GM23338 (cell line): ENCODE measurements around the gene IGF2. TPM values are rescaled to one million over a fixed set of nuclear protein-coding genes. Genes with fewer than 3 reads are reported as not detected.

Experiments
- ATAC-seq: fragments of 200-7000 bp; cut with Tn5 transposase; 3 replicates; pipeline ENCODE4 v1.9.1; 2020
- DNase-seq: peaks from one replicate; pipeline ENCODE4 v3.0.0-alpha.2; 2015; ENCODE audit warnings: low spot score
- H2AFZ ChIP-seq: fragments of 200-600 bp; sonication (generic); 2 replicates; pipeline ENCODE4 v1.8.0; 2016; ENCODE audit warnings: antibody characterized with exemption, mild to moderate bottlenecking, moderate library complexity
- H3F3A ChIP-seq: fragments of 200-600 bp; sonication (generic); replicated peaks from 2 replicates; pipeline ENCODE4 v1.8.0; 2017; ENCODE audit warnings: antibody characterized with exemption, mixed run types, low read depth
- H3K27ac ChIP-seq: fragments of 200-600 bp; sonication (generic); 2 replicates; pipeline ENCODE4 v1.6.1; 2016; ENCODE audit warnings: low read depth
- H3K27me3 ChIP-seq: fragments of 200-600 bp; sonication (generic); 2 replicates; pipeline ENCODE4 v1.8.0; 2016; ENCODE audit warnings: mild to moderate bottlenecking, mixed run types, moderate library complexity; ENCODE audit not compliant: insufficient read depth
- H3K36me3 ChIP-seq: fragments of 200-600 bp; sonication (generic); 2 replicates; pipeline ENCODE4 v1.8.0; 2016; ENCODE audit warnings: mild to moderate bottlenecking; ENCODE audit not compliant: insufficient read depth
- H3K4me1 ChIP-seq: fragments of 200-600 bp; sonication (generic); 2 replicates; pipeline ENCODE4 v1.8.0; 2016; ENCODE audit warnings: mild to moderate bottlenecking, moderate library complexity; ENCODE audit not compliant: insufficient read depth
- H3K4me2 ChIP-seq: fragments of 200-600 bp; sonication (generic); 2 replicates; pipeline ENCODE4 v1.7.1; 2017; ENCODE audit warnings: mixed run types
- H3K4me3 ChIP-seq: fragments of 200-600 bp; sonication (generic); 2 replicates; pipeline ENCODE4 v1.6.1; 2016; ENCODE audit warnings: mixed run types
- H3K79me2 ChIP-seq: fragments of 200-600 bp; sonication (generic); replicated peaks from 2 replicates; pipeline ENCODE4 v1.8.0; 2017; ENCODE audit warnings: mild to moderate bottlenecking; ENCODE audit not compliant: insufficient read depth
- H3K9me2 ChIP-seq: fragments of 200-600 bp; sonication (generic); 2 replicates; pipeline ENCODE4 v1.8.0; 2017; ENCODE audit not compliant: insufficient read depth
- H4K20me1 ChIP-seq: fragments of 200-600 bp; sonication (generic); replicated peaks from 2 replicates; pipeline ENCODE4 v1.8.0; 2017; ENCODE audit warnings: mild to moderate bottlenecking; ENCODE audit not compliant: insufficient read depth
- H3K27ac Mint-ChIP-seq: 2 replicates; pipeline ENCODE4 v1.8.0; 2020; ENCODE audit warnings: inconsistent platforms, mild to moderate bottlenecking, moderate library complexity, mixed read lengths
- H3K27me3 Mint-ChIP-seq: 3 replicates; pipeline ENCODE4 v1.8.0; 2022; ENCODE audit warnings: low read depth, mild to moderate bottlenecking, moderate library complexity, mixed read lengths, inconsistent platforms; ENCODE audit not compliant: insufficient read depth, poor library complexity
- H3K36me3 Mint-ChIP-seq: 3 replicates; pipeline ENCODE4 v1.8.0; 2021; ENCODE audit warnings: low read depth, mild to moderate bottlenecking, inconsistent platforms, moderate library complexity, mixed read lengths
- H3K4me1 Mint-ChIP-seq: 3 replicates; pipeline ENCODE4 v1.8.0; 2020; ENCODE audit warnings: mild to moderate bottlenecking, inconsistent platforms, mixed read lengths
- H3K4me3 Mint-ChIP-seq: 3 replicates; pipeline ENCODE4 v1.8.0; 2021; ENCODE audit warnings: moderate library complexity, mild to moderate bottlenecking, inconsistent platforms, mixed read lengths
- H3K9me3 Mint-ChIP-seq: 3 replicates; pipeline ENCODE4 v1.8.0; 2020; ENCODE audit warnings: moderate library complexity, mild to moderate bottlenecking, inconsistent platforms, mixed read lengths
- CTCF ChIP-seq, 2 experiments: fragments of 200-600 bp in 1 of 2; sonication (generic) in 1 of 2; conservative IDR thresholded peaks; 2 replicates each; pipeline versions ENCODE4 v1.5.1 to v1.6.1; 2016 to 2017; ENCODE audit warnings: antibody characterized with exemption in 2 of 2, low read depth in 2 of 2, mild to moderate bottlenecking in 2 of 2, moderate library complexity in 1 of 2
- NANOG ChIP-seq: IDR thresholded peaks from 2 replicates; pipeline ENCODE4 v1.6.1; 2016; ENCODE audit warnings: antibody characterized with exemption, borderline replicate concordance
- STAT1 ChIP-seq: IDR thresholded peaks from one replicate; pipeline ENCODE4 v1.6.1; 2016; ENCODE audit warnings: antibody characterized with exemption; ENCODE audit not compliant: unreplicated experiment
- ZNF114 ChIP-seq: fragments of 250-450 bp; sonication (Bioruptor Pico); IDR thresholded peaks from 2 replicates; pipeline ENCODE4 v1.5.0; 2020; ENCODE audit warnings: mild to moderate bottlenecking, moderate library complexity
- ZNF331 ChIP-seq: fragments of 250-450 bp; sonication (Bioruptor Pico); IDR thresholded peaks from 2 replicates; pipeline ENCODE4 v1.5.0; 2020; ENCODE audit warnings: low read depth, mild to moderate bottlenecking, moderate library complexity
- polyA plus RNA-seq: library from polyadenylated mRNA; unstranded; fragments of >200 nt; fragmentation: Nextera tagmentation; extraction: Ambion mirVana; gene quantifications from 2 replicates; pipeline ENCODE4 v1.2.1, GENCODE V29; 2016
- total RNA-seq: library from RNA; depleted of rRNA; stranded (reverse); fragments of >200 nt; shearing (Covaris generic); gene quantifications from 2 replicates; pipeline ENCODE4 v1.2.3, GENCODE V29; 2014
- TF ChIP-seq, protein P1 (sequence below): IDR thresholded peaks from one replicate; pipeline ENCODE4 v1.6.1; 2018; ENCODE audit warnings: antibody characterized with exemption; ENCODE audit not compliant: unreplicated experiment

IGF2 gene
- total and polyA plus RNA-seq, 2 experiments from 2014 or later, result 1.4 to 4.0 TPM

DNA sequence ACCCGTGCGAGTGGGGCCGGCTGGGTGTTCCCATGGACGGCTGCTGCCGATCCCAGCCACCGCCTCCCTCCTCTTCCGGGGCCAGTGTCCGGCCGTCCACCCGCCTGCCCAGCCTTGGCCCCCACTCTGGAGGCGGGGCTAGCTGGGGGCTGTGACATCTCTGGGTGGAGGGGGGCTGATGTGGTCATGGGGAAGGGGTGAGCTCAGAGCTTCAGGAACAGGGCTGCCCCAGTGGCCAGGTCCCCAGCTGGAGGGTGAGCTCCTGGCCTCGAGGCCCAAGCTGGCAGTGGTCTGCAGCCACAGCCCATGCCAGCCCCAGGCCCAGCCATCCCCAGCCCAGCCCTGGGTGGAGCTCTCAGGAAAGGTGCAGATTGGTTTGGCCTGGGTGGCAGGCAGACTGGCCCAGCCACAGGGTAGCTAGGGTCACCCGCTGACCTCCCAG, 19.1 kb upstream of the IGF2 start:
- no peak for ATAC-seq
- Histone ChIP-seq H3K36me3 (no peaks in the 10 kb centered on the region), H3K27ac (no peak overlapping the region), H2AFZ (no peak overlapping the region), H4K20me1 (no peaks in the 10 kb centered on the region), H3F3A (no peaks in the 10 kb centered on the region), H3K27me3 (no peaks in the 10 kb centered on the region), H3K79me2 (no peaks in the 10 kb centered on the region), H3K4me3 (no peak overlapping the region), H3K4me1 (no peaks in the 10 kb centered on the region), H3K4me2 (no peak overlapping the region), H3K9me2 (no peaks in the 10 kb centered on the region)
- H3K4me3 Mint-ChIP-seq, result no peak overlapping the region
- no peaks in the 10 kb centered on the region for H3K4me1 Mint-ChIP-seq
- H3K9me3 Mint-ChIP-seq, result no peaks in the 10 kb centered on the region
- H3K36me3 Mint-ChIP-seq, result no peaks in the 10 kb centered on the region
- H3K27me3 Mint-ChIP-seq, result peaks cover 4% of the 10 kb centered on the region
- DNase-seq, result no peak
- no peak for TF ChIP-seq ZNF114
- TF ChIP-seq NANOG, result no peak
- TF ChIP-seq ZNF331, result no peak
- H3K27ac Mint-ChIP-seq, result no peak overlapping the region

DNA sequence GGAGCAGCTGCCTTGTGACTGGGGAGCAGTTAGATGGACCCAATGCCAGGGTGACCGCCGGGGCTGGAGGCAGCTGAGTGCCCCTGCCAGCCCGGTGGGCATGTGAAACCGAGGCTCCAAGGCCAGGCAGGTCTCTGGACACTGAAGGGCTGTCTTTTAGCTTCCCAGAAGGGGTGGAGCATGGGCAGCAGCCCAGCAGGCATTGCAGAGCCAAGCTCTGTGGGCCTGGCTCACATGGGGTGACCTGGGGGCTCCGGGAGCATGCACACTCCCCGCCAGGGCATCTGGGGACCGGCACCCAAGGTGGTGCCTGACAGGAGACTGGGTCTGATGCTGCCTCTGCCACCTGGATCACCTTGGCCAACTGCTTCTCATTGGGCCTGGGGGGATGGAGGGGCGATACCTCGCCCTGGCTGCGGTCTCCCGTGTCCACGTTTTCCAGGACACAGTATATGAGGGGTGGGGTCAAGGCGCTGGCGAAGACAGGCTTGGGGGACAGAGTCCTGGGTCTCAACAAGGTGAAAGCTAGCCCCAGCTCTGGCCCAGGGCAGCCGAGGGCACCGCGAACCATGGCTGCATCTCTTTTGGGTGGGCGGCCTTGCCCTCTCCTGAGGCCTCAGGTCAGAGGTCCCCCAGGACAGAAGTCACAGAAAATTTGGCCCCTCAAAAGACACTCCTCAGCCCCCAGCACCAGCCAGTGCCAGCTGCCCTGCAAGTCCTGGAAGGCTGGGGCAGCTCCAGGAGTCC, 18.3 kb upstream of the IGF2 start:
- H3K36me3 ChIP-seq, result no peaks in the 10 kb centered on the region
- H3K36me3 Mint-ChIP-seq, result no peaks in the 10 kb centered on the region
- no peak for ATAC-seq
- no peaks in the 10 kb centered on the region for H3K9me3 Mint-ChIP-seq
- no peaks in the 10 kb centered on the region for H3F3A ChIP-seq
- peaks cover 3% of the 10 kb centered on the region for H3K27me3 Mint-ChIP-seq
- no peak for DNase-seq
- no peaks in the 10 kb centered on the region for H3K4me1 Mint-ChIP-seq
- no peak overlapping the region for H3K4me2 ChIP-seq
- no peak overlapping the region for H3K4me3 ChIP-seq
- no peak overlapping the region for H3K27ac ChIP-seq
- TF ChIP-seq CTCF (conservative IDR thresholded peaks at IDR 0.05; ENCODE audit: low read depth in 2 of 2) (no peak), ZNF114 (no peak), NANOG (no peak), STAT1 (no peak), ZNF331 (no peak)
- TF ChIP-seq, protein P1, sequence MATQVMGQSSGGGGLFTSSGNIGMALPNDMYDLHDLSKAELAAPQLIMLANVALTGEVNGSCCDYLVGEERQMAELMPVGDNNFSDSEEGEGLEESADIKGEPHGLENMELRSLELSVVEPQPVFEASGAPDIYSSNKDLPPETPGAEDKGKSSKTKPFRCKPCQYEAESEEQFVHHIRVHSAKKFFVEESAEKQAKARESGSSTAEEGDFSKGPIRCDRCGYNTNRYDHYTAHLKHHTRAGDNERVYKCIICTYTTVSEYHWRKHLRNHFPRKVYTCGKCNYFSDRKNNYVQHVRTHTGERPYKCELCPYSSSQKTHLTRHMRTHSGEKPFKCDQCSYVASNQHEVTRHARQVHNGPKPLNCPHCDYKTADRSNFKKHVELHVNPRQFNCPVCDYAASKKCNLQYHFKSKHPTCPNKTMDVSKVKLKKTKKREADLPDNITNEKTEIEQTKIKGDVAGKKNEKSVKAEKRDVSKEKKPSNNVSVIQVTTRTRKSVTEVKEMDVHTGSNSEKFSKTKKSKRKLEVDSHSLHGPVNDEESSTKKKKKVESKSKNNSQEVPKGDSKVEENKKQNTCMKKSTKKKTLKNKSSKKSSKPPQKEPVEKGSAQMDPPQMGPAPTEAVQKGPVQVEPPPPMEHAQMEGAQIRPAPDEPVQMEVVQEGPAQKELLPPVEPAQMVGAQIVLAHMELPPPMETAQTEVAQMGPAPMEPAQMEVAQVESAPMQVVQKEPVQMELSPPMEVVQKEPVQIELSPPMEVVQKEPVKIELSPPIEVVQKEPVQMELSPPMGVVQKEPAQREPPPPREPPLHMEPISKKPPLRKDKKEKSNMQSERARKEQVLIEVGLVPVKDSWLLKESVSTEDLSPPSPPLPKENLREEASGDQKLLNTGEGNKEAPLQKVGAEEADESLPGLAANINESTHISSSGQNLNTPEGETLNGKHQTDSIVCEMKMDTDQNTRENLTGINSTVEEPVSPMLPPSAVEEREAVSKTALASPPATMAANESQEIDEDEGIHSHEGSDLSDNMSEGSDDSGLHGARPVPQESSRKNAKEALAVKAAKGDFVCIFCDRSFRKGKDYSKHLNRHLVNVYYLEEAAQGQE, result no peak
- H3K27me3 ChIP-seq, result no peaks in the 10 kb centered on the region
- no peak overlapping the region for H2AFZ ChIP-seq
- no peak overlapping the region for H3K27ac Mint-ChIP-seq
- H4K20me1 ChIP-seq, result no peaks in the 10 kb centered on the region
- H3K9me2 ChIP-seq, result no peaks in the 10 kb centered on the region
- H3K4me1 ChIP-seq, result no peaks in the 10 kb centered on the region
- no peak overlapping the region for H3K4me3 Mint-ChIP-seq
- no peaks in the 10 kb centered on the region for H3K79me2 ChIP-seq
